IPS-20b (cell line): Measurements from ENCODE around the gene ADD3.
"Not testable (repeated sequence)": the region's sequence is repeated elsewhere in the genome, so short reads cannot be mapped to it uniquely, and the experiment has no call there.

Experiments
- H3K27ac ChIP-seq: one replicate; pipeline ENCODE4 v1.5.1; 2013; ENCODE audit warnings: low read length
- H3K27me3 ChIP-seq: 2 replicates; pipeline ENCODE4 v1.6.1; 2013; ENCODE audit warnings: mild to moderate bottlenecking, low read length, inconsistent platforms; ENCODE audit not compliant: insufficient read depth
- H3K36me3 ChIP-seq: 2 replicates; pipeline ENCODE4 v1.6.1; 2013; ENCODE audit warnings: low read depth, mild to moderate bottlenecking, inconsistent platforms, low read length, moderate library complexity; ENCODE audit not compliant: insufficient read depth
- H3K4me1 ChIP-seq: 2 replicates; pipeline ENCODE4 v1.6.1; 2013; ENCODE audit warnings: mild to moderate bottlenecking, control low read depth, inconsistent platforms, low read length, moderate library complexity; ENCODE audit not compliant: insufficient read depth
- H3K4me3 ChIP-seq: 2 replicates; pipeline ENCODE4 v1.5.1; 2013; ENCODE audit warnings: mild to moderate bottlenecking, low read length, inconsistent platforms
- H3K9ac ChIP-seq: 2 replicates; pipeline ENCODE4 v1.6.1; 2013; ENCODE audit warnings: low read depth, mild to moderate bottlenecking, inconsistent platforms, low read length, moderate library complexity
- H3K9me3 ChIP-seq: 2 replicates; pipeline ENCODE4 v1.6.1; 2013; ENCODE audit warnings: mild to moderate bottlenecking, low read depth, low read length, inconsistent platforms; ENCODE audit not compliant: insufficient read depth

The ADD3 gene

GRCh38 chr10:109979215-109979614 is 28.6 kb upstream of the ADD3 start:
- 0 out of 2 replicates have a peak, but pooled peaks cover 5% of the 10 kb centered on the region for H3K4me1 ChIP-seq
- no peak overlapping the region for H3K4me3 ChIP-seq
- no peaks in the 10 kb centered on the region for H3K9me3 ChIP-seq
- no peaks in the 10 kb centered on the region for H3K27me3 ChIP-seq
- no peak overlapping the region for H3K27ac ChIP-seq
- H3K9ac ChIP-seq: no peak overlapping the region
- no peaks in the 10 kb centered on the region for H3K36me3 ChIP-seq

- Histone ChIP-seq H3K36me3 (no peaks in the 10 kb centered on the region), H3K4me1 (no peaks in the 10 kb centered on the region)
These were observed 26.1 kb upstream of the ADD3 start for GRCh38 chr10:109981650-109982049.

GRCh38 chr10:109982123-109982522 is 25.7 kb upstream of the ADD3 start:
- no peak overlapping the region for H3K27ac ChIP-seq
- no peaks in the 10 kb centered on the region for H3K36me3 ChIP-seq
- H3K4me1 ChIP-seq: no peaks in the 10 kb centered on the region
- H3K27me3 ChIP-seq: no peaks in the 10 kb centered on the region
- H3K9ac ChIP-seq: no peak overlapping the region
- peaks cover 5% of the 10 kb centered on the region; the same call in 1 of the 2 replicates for H3K9me3 ChIP-seq
- no peak overlapping the region for H3K4me3 ChIP-seq

More at GRCh38 chr10:109981650-109982049, 26.1 kb upstream of the ADD3 start:
- H3K4me3 ChIP-seq: no peak overlapping the region
- no peaks in the 10 kb centered on the region for H3K27me3 ChIP-seq
- H3K27ac ChIP-seq: no peak overlapping the region
- H3K9me3 ChIP-seq: peaks cover 5% of the 10 kb centered on the region; the same call in 1 of the 2 replicates
- no peak overlapping the region for H3K9ac ChIP-seq

GRCh38 chr10:109982812-109983211 is 25.0 kb upstream of the ADD3 start:
- no peaks in the 10 kb centered on the region for H3K4me1 ChIP-seq
- no peak overlapping the region for H3K27ac ChIP-seq
- no peaks in the 10 kb centered on the region for H3K36me3 ChIP-seq
- no peak overlapping the region for H3K4me3 ChIP-seq
- H3K9me3 ChIP-seq: peaks cover 5% of the 10 kb centered on the region; the same call in 1 of the 2 replicates
- no peaks in the 10 kb centered on the region for H3K27me3 ChIP-seq
- H3K9ac ChIP-seq: no peak overlapping the region

GRCh38 chr10:109984013-109984412 is 23.8 kb upstream of the ADD3 start:
- H3K4me1 ChIP-seq: no peaks in the 10 kb centered on the region
- no peaks in the 10 kb centered on the region for H3K27me3 ChIP-seq
- no peak overlapping the region for H3K9ac ChIP-seq
- peaks cover 5% of the 10 kb centered on the region; the same call in 1 of the 2 replicates for H3K9me3 ChIP-seq
- no peak overlapping the region for H3K4me3 ChIP-seq
- no peaks in the 10 kb centered on the region for H3K36me3 ChIP-seq
- H3K27ac ChIP-seq: no peak overlapping the region

GRCh38 chr10:109985768-109986167 is 22.0 kb upstream of the ADD3 start:
- not testable (repeated sequence) for H3K4me3 ChIP-seq, H3K27ac ChIP-seq, H3K36me3 ChIP-seq, H3K27me3 ChIP-seq, H3K4me1 ChIP-seq, H3K9ac ChIP-seq, H3K9me3 ChIP-seq

GRCh38 chr10:109987452-109988211 is 20.2 kb upstream of the ADD3 start:
- Histone ChIP-seq H3K4me3 (no peak overlapping the region), H3K27me3 (no peaks in the 10 kb centered on the region), H3K27ac (no peak overlapping the region), H3K4me1 (no peaks in the 10 kb centered on the region), H3K36me3 (no peaks in the 10 kb centered on the region), H3K9ac (no peak overlapping the region), H3K9me3 (peaks cover 5% of the 10 kb centered on the region; the same call in 1 of the 2 replicates)

- no peak overlapping the region for H3K27ac ChIP-seq
- H3K4me3 ChIP-seq: no peak overlapping the region
- H3K9ac ChIP-seq: no peak overlapping the region
- peaks cover 5% of the 10 kb centered on the region; the same call in 1 of the 2 replicates for H3K9me3 ChIP-seq
- H3K4me1 ChIP-seq: no peaks in the 10 kb centered on the region
- no peaks in the 10 kb centered on the region for H3K27me3 ChIP-seq
- no peaks in the 10 kb centered on the region for H3K36me3 ChIP-seq
These were observed 19.6 kb upstream of the ADD3 start for GRCh38 chr10:109988212-109988596.

- H3K4me3 ChIP-seq: no peak overlapping the region
- H3K9ac ChIP-seq: no peak overlapping the region
- H3K4me1 ChIP-seq: no peaks in the 10 kb centered on the region
- H3K27ac ChIP-seq: no peak overlapping the region
- H3K9me3 ChIP-seq: no peaks in the 10 kb centered on the region
- no peaks in the 10 kb centered on the region for H3K27me3 ChIP-seq
- no peaks in the 10 kb centered on the region for H3K36me3 ChIP-seq
These were observed 16.4 kb upstream of the ADD3 start for GRCh38 chr10:109991266-109991855.

- H3K27ac ChIP-seq: no peak overlapping the region
- H3K36me3 ChIP-seq: no peaks in the 10 kb centered on the region
- 0 out of 2 replicates have a peak, but pooled peaks cover 3% of the 10 kb centered on the region for H3K4me1 ChIP-seq
- H3K27me3 ChIP-seq: no peaks in the 10 kb centered on the region
- no peak overlapping the region for H3K9ac ChIP-seq
- H3K4me3 ChIP-seq: no peak overlapping the region
- no peaks in the 10 kb centered on the region for H3K9me3 ChIP-seq
These were observed 15.3 kb upstream of the ADD3 start for GRCh38 chr10:109992485-109992884.

GRCh38 chr10:109993551-109994330 is 14.0 kb upstream of the ADD3 start:
- Histone ChIP-seq H3K9ac (no peak overlapping the region), H3K9me3 (no peaks in the 10 kb centered on the region), H3K4me3 (no peak overlapping the region), H3K27me3 (no peaks in the 10 kb centered on the region), H3K4me1 (0 out of 2 replicates have a peak, but pooled peaks cover 5% of the 10 kb centered on the region), H3K36me3 (no peaks in the 10 kb centered on the region), H3K27ac (no peak overlapping the region)
